Neural progenitor cell (in vitro differentiated cells): Measurements from ENCODE around the gene CD34.

Source experiments
- CTCF ChIP-seq: fragments of 200-600 bp; sonication (generic); IDR thresholded peaks from 2 replicates; pipeline ENCODE4 v1.5.1; 2017; ENCODE audit warnings: antibody characterized with exemption, mild to moderate bottlenecking
- EZH2 ChIP-seq: fragments of 200-600 bp; sonication (generic); IDR thresholded peaks from 2 replicates; pipeline ENCODE4 v1.6.1; 2017; ENCODE audit warnings: antibody characterized with exemption, mild to moderate bottlenecking, moderate library complexity
- EZH2phosphoT487 ChIP-seq: fragments of 200-600 bp; sonication (generic); IDR thresholded peaks from 2 replicates; pipeline ENCODE4 v1.6.1; 2017; ENCODE audit warnings: antibody characterized with exemption

GRCh38 chr1:207891148-207891547, 19.8 kb downstream of the CD34 start:
- TF ChIP-seq CTCF = no peak
- TF ChIP-seq EZH2phosphoT487 = no peak
- TF ChIP-seq EZH2 = no peak
